Astrocyte (in vitro differentiated cells and primary cell): ENCODE measurements around the gene GBX1. TPM values are rescaled to one million over a fixed set of nuclear protein-coding genes. Genes with fewer than 3 reads are reported as not detected.

Experiments
- DNase-seq: peaks from one replicate; pipeline ENCODE4 v3.0.0-alpha.2; 2010; ENCODE audit warnings: low read depth
- FAIRE-seq: peaks from 2 replicates; lab custom pipeline; 2011; peaks lifted over from hg19 to GRCh38; lab: Jason Lieb, UNC
- H2AFZ ChIP-seq: 2 replicates; pipeline ENCODE4 v1.6.0; 2012; ENCODE audit warnings: low read depth, low read length, inconsistent platforms
- H3K27ac ChIP-seq: 2 replicates; pipeline ENCODE4 v1.5.1; 2011; ENCODE audit warnings: low read depth, low read length, inconsistent platforms
- H3K27me3 ChIP-seq: 2 replicates; pipeline ENCODE4 v1.6.0; 2011; ENCODE audit warnings: low read length, inconsistent platforms; ENCODE audit not compliant: insufficient read depth
- H3K36me3 ChIP-seq: 2 replicates; pipeline ENCODE4 v1.5.1; 2011; ENCODE audit warnings: low read length, inconsistent platforms; ENCODE audit not compliant: insufficient read depth
- H3K4me1 ChIP-seq: 2 replicates; pipeline ENCODE4 v1.5.1; 2011; ENCODE audit warnings: low read length, inconsistent platforms; ENCODE audit not compliant: insufficient read depth
- H3K4me2 ChIP-seq: 2 replicates; pipeline ENCODE4 v1.6.0; 2012; ENCODE audit warnings: low read length, inconsistent platforms
- H3K4me3 ChIP-seq: 2 replicates; pipeline ENCODE4 v1.5.1; 2011; ENCODE audit warnings: low read depth, mild to moderate bottlenecking, low read length, inconsistent platforms; ENCODE audit not compliant: insufficient read depth
- H3K79me2 ChIP-seq: 2 replicates; pipeline ENCODE4 v1.6.0; 2012; ENCODE audit warnings: mild to moderate bottlenecking, low read length, inconsistent platforms; ENCODE audit not compliant: insufficient read depth
- H3K9ac ChIP-seq: 2 replicates; pipeline ENCODE4 v1.6.0; 2012; ENCODE audit warnings: mild to moderate bottlenecking, low read length, inconsistent platforms
- H3K9me3 ChIP-seq: 2 replicates; pipeline ENCODE4 v1.5.1; 2012; ENCODE audit warnings: low read depth, mild to moderate bottlenecking, low read length, inconsistent platforms; ENCODE audit not compliant: insufficient read depth
- H4K20me1 ChIP-seq: 2 replicates; pipeline ENCODE4 v1.6.0; 2012; ENCODE audit warnings: low read length, inconsistent platforms; ENCODE audit not compliant: insufficient read depth
- H3K27ac Mint-ChIP-seq: one replicate; pipeline ENCODE4 v1.8.0; 2021; ENCODE audit warnings: mild to moderate bottlenecking, mixed read lengths; ENCODE audit not compliant: unreplicated experiment
- H3K27me3 Mint-ChIP-seq: one replicate; pipeline ENCODE4 v1.8.0; 2021; ENCODE audit warnings: low read depth, mixed read lengths; ENCODE audit not compliant: unreplicated experiment
- H3K36me3 Mint-ChIP-seq: one replicate; pipeline ENCODE4 v1.8.0; 2021; ENCODE audit warnings: low read depth, mixed read lengths; ENCODE audit not compliant: unreplicated experiment
- H3K4me1 Mint-ChIP-seq: one replicate; pipeline ENCODE4 v1.8.0; 2021; ENCODE audit warnings: low read depth, mixed read lengths; ENCODE audit not compliant: unreplicated experiment
- H3K4me3 Mint-ChIP-seq: one replicate; pipeline ENCODE4 v1.8.0; 2021; ENCODE audit warnings: mild to moderate bottlenecking, moderate library complexity, mixed read lengths; ENCODE audit not compliant: unreplicated experiment
- H3K9me3 Mint-ChIP-seq: one replicate; pipeline ENCODE4 v1.8.0; 2021; ENCODE audit warnings: mild to moderate bottlenecking, mixed read lengths; ENCODE audit not compliant: unreplicated experiment
- CTCF ChIP-seq: IDR thresholded peaks from 2 replicates; pipeline ENCODE4 v1.5.1; 2011; ENCODE audit warnings: low read depth, mild to moderate bottlenecking, inconsistent platforms, low read length, moderate library complexity; ENCODE audit not compliant: insufficient read depth
- EZH2 ChIP-seq: IDR thresholded peaks from 2 replicates; pipeline ENCODE4 v1.6.1; 2012; ENCODE audit warnings: mild to moderate bottlenecking, low read length, inconsistent platforms; ENCODE audit not compliant: insufficient read depth
- total RNA-seq: library from RNA; stranded (reverse); gene quantifications from 2 replicates; pipeline ENCODE4 v1.2.1, GENCODE V29; 2021

Gene GBX1
- total RNA-seq, 1 donor from 2014 or later: not detected

GRCh38 chr7:151122276-151122675, 45.2 kb downstream of the GBX1 start:
- H3K4me1 ChIP-seq: peaks cover 7% of the 10 kb centered on the region
- no peaks in the 10 kb centered on the region for H3K9me3 ChIP-seq
- peaks cover 12% of the 10 kb centered on the region for H3K79me2 ChIP-seq
- Mint-ChIP-seq H3K27me3 (no peaks in the 10 kb centered on the region), H3K36me3 (peaks cover 19% of the 10 kb centered on the region), H3K4me1 (peaks cover 8% of the 10 kb centered on the region), H3K9me3 (no peaks in the 10 kb centered on the region), H3K4me3 (no peak overlapping the region), H3K27ac (no peak overlapping the region)
- H3K9ac ChIP-seq: no peak overlapping the region
- DNase-seq (no peak), FAIRE-seq (no peak)
- peaks cover 8% of the 10 kb centered on the region for H3K36me3 ChIP-seq
- TF ChIP-seq EZH2 (no peak), CTCF (no peak)
- no peak overlapping the region for H3K4me3 ChIP-seq
- H3K27me3 ChIP-seq: no peaks in the 10 kb centered on the region
- H2AFZ ChIP-seq: no peak overlapping the region
- H3K27ac ChIP-seq: no peak overlapping the region
- no peak overlapping the region for H3K4me2 ChIP-seq
- peaks cover 75% of the 10 kb centered on the region for H4K20me1 ChIP-seq

- peaks cover 4% of the 10 kb centered on the region for H3K4me1 Mint-ChIP-seq
- H3K9me3 ChIP-seq: no peaks in the 10 kb centered on the region
- H3K9me3 Mint-ChIP-seq: no peaks in the 10 kb centered on the region
- H3K9ac ChIP-seq: no peak overlapping the region
- peaks cover 8% of the 10 kb centered on the region for H3K36me3 ChIP-seq
- no peaks in the 10 kb centered on the region for H3K27me3 ChIP-seq
- peaks cover 7% of the 10 kb centered on the region for H3K4me1 ChIP-seq
- FAIRE-seq (no peak), DNase-seq (no peak)
- no peak overlapping the region for H3K4me3 ChIP-seq
- no peak for TF ChIP-seq CTCF
- no peak for TF ChIP-seq EZH2
- no peak overlapping the region for H3K4me3 Mint-ChIP-seq
- H3K27ac Mint-ChIP-seq: peak overlapping the region; percentile 26
- H3K4me2 ChIP-seq: no peak overlapping the region
- H3K27me3 Mint-ChIP-seq: no peaks in the 10 kb centered on the region
- peaks cover 19% of the 10 kb centered on the region for H3K79me2 ChIP-seq
- H4K20me1 ChIP-seq: peaks cover 75% of the 10 kb centered on the region
- no peak overlapping the region for H2AFZ ChIP-seq
- no peak overlapping the region for H3K27ac ChIP-seq
- peaks cover 19% of the 10 kb centered on the region for H3K36me3 Mint-ChIP-seq
Observed at GRCh38 chr7:151121380-151122170, 45.9 kb downstream of the GBX1 start.

GRCh38 chr7:151120896-151121295, 46.6 kb downstream of the GBX1 start:
- Mint-ChIP-seq H3K4me1 (peaks cover 5% of the 10 kb centered on the region), H3K9me3 (no peaks in the 10 kb centered on the region), H3K27me3 (no peaks in the 10 kb centered on the region), H3K4me3 (no peak overlapping the region), H3K36me3 (peaks cover 19% of the 10 kb centered on the region), H3K27ac (no peak overlapping the region)
- no peak overlapping the region for H3K9ac ChIP-seq
- H4K20me1 ChIP-seq: peaks cover 79% of the 10 kb centered on the region
- DNase-seq (no peak), FAIRE-seq (no peak)
- H3K79me2 ChIP-seq: peaks cover 26% of the 10 kb centered on the region
- no peak overlapping the region for H3K27ac ChIP-seq
- H3K4me2 ChIP-seq: no peak overlapping the region
- H3K4me3 ChIP-seq: no peak overlapping the region
- no peaks in the 10 kb centered on the region for H3K27me3 ChIP-seq
- H2AFZ ChIP-seq: no peak overlapping the region
- H3K4me1 ChIP-seq: peaks cover 14% of the 10 kb centered on the region
- peaks cover 8% of the 10 kb centered on the region for H3K36me3 ChIP-seq
- H3K9me3 ChIP-seq: no peaks in the 10 kb centered on the region
- TF ChIP-seq EZH2 (no peak), CTCF (no peak)
